GM19397 (cell line): ENCODE data around the gene LRRC43.
"Not testable (repeated sequence)": the region's sequence is repeated elsewhere in the genome, so short reads cannot be mapped to it uniquely, and the experiment has no call there.

Experiments used
- ATAC-seq: cut with Tn5 transposase; IDR thresholded peaks from one replicate; pipeline ENCODE4 v1.9.1; 2021; ENCODE audit warnings: mild to moderate bottlenecking, moderate library complexity; ENCODE audit not compliant: unreplicated experiment

Gene LRRC43

DNA sequence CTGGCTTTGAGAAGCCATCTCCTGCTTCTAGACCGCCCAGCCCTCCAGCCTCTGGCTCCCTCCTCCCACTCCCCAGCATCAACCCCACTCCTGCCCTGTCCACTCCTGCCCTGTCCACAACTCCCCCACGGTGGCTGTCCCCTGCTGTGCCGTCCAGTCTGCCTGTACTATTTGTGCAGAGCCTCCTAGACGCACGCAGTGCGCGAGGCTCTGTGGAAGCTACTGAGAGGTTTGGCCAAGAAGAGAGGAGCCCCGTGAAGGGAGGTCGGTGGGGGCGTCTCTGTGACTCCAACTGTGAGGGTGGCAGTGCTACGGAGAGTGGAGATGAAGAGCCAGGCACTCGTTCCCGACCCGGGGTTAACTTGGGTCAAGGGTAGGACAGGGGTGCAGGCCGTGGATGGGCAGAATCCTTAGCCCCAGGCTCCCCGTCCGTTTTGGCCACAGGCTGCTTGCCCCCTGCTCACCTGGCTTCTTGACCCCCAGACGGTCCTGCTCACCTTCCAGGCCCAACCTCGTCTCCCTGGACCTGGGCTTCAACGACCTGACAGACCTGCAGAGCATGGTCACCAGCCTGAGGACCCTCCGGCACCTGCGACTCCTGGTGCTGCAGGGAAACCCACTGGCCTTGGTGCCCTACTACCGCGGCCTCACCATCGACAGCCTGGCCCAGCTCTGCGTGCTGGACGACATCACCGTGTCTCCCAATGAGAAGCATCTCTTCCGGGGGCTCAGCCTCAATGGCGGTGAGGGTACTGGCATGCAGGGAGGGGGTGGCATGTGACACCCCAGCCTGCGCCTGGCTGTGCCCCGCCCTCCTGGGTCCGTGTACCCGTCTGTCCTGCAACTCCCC, 6.9 kb downstream of the LRRC43 start:
- ATAC-seq: no peak

DNA sequence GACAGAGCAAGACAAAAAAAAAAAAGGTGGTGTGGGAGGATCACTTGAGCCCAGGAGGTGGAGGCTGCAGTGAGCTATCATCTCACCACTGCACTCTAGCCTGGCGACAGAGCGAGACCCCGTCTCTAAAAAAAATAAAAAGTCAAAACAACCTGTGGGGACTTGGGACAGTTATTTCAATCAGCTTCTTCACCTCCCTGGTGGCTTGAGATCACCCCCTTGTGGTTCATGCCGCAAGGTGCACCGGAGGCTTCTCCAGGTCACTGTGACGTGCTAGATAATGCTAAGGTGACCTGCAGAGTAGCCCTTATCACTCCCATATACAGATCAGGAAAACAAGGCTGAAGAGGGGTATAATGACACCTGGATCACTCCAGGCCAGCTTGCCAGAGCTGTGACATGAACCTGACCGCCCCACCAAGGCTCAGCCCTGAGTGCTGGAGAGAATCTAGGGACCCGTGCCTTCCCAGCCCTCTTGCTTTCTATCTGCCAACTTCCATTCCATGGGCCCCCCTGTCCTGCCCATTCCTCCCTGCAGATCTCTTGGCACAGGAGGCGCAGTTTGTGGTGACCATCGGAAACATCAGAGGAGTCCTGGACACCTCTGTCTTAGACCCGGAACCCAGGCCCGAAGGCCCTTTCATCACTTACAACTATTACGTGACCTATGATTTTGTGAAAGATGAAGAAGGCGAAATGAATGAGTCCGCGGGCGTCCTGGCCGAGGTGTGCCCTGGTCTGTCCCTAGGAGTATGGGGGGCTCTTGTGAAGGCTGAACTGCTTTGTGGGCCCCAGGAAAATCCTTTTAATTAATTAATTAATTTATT, 8.1 kb downstream of the LRRC43 start:
- ATAC-seq: no peak

DNA sequence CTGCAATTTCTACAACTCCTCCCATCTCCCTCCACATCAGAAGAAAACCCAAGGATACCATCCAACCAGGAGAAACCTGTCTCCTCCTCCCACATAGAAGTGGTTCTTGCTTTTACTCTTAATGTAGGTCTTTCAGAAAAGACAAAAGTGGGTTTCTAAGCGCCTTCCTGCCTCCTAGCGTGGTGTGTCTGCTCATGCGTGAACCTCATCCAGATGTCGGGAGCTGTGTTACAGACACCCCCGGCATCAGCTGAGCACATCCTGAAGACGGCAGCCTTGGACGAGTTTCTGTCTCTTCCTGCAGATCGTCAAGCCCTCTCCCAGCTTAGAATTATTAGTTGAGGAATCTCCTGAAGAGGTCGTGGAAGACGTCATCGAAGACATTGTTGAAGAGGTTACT, 9.5 kb downstream of the LRRC43 start:
- no peak for ATAC-seq

DNA sequence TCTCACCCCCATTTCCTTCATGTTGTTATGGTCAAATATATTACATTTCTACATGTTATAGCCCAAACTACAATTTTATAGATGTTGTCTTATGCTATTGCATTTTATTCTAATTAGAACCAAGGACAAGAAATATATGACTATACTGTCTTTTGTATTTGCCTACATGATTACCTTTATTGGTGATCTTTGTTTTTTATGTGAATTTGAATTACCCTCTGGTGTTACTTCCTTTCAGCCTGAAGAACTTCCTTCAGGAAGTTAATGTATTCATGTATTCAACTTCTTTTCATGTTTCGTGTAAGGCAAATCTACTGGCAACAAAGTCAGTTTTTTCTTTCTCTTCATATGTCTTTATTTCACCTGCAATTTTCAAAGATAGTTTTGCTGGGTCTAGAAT, 11.9 kb downstream of the LRRC43 start:
- ATAC-seq: no peak

DNA sequence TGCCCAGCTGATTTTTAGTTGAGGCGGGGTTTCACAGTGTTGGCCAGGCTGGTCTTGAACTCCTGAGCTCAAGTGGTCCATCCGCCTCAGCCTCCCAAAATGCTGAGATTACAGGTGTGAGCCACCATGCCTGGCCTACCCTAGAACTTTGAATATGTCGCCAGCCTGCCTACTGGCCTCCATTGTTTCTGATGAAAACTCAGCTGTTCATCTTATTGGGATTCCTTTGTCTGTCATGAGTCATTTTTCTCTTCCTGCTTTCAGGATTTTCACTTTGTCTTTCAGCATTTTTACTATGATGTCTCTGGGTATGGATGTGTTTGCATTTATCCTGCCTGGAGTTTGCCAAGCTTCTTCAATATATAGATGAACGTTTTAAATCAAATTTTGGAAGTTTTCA, 12.5 kb downstream of the LRRC43 start:
- no peak for ATAC-seq

DNA sequence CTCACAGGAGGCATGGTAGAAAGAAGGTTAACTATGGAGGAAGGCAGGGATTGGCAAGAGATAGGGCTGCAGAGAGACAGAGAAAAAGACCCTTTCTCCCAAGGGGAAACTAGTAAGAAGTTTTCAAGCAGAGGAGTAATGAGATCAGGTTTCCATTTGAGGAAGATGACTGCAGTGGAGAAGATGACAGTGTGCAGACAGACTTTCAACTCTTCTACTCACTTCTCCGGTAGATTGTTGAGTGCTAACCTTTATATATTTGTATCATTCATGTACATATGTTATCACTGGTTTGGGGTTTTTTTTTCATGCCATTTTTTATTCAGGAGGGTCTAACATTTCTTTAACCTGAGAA, 14.7 kb downstream of the LRRC43 start:
- ATAC-seq: no peak

DNA sequence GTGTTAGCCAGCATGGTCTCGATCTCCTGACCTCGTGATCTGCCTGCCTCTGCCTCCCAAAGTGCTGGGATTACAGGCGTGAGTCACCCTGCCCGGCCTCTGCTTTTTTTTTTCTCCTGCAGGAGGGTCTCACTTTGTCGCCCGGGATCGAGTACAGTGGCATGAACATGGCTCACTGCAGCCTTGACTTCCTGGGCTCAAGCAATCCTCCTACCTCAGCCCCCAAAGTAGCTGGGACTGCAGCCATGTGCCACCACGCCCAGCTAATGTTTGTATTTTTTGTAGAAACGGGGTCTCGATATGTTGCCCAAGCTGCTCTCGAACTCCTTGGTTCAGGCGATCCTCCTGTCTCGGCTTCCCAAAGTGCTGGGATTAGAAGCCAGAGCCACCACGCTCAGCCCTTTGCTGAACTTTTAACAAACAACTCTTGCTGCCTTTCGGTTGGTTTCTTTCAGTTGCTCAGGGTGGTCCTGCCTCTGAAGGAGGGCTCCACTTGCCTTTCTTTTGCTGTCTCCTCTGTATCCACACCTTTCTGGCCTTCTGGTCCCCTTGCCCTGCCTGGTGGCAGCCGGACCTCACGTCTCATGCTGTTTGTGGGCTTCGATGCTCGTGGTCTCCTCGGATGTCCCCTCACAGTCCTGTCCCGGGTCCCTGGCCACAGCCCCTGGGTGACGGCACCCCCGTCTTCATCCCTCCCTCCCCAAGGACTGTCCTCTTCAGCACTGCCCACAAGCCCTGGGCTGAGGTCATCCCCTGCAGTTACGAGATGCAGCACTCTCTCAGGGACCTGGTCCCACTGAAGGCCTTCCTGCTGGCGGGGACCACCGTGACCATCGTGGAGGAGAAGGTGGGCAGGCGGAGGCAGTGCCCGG, 16.8 kb downstream of the LRRC43 start:
- ATAC-seq: no peak

DNA sequence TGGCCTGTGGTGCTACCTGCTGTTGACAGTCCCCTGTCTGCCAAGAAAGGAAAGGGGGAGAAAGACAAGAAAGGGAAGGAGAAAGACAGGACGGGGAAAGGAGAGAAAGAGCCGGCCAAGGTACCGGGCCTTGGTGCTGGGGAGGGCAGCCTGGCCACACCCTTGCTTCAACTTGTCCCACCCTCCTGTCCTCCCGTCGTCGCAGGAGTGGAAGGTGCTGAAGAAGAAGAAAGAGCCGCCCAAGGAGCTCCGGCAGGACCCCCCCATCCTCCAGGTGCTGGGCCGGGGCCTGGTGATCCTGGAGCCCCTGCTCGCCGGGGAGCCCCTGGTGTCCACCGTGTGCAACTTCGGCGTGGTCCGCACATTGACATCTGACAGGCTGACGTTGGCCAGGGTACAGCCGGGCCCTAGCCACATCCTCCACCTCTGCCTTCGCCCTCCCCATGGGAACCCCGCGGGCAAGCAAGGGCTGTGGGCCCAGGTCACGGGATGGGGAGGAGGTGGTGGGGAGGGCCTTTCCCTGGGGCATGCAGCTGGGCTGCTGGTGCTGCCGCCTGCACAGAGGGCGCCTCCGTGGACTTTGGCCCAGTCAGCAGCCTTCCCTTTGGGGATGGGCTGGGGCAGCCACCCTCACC, 17.7 kb downstream of the LRRC43 start:
- no peak for ATAC-seq

DNA sequence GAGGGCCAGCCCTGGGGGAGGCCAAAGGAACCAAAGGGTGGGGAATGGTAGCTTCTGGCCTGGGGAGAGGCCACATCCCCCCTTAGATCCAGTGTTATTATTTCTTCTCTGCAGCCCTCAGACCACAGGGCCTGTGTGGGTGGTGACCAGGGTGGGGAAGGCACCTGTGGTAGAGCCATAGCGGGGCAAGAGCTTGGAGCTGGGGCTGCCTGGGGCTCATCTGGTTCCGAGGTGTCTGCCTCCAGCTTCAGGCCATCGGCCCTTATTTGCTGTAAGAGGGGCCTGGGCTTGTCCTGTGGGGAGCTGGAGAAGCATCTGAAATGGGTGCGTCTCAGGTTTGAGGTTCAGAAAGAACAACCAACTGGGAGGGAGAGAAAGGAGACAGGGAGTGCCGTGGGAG, 18.5 kb downstream of the LRRC43 start:
- ATAC-seq: no peak

DNA sequence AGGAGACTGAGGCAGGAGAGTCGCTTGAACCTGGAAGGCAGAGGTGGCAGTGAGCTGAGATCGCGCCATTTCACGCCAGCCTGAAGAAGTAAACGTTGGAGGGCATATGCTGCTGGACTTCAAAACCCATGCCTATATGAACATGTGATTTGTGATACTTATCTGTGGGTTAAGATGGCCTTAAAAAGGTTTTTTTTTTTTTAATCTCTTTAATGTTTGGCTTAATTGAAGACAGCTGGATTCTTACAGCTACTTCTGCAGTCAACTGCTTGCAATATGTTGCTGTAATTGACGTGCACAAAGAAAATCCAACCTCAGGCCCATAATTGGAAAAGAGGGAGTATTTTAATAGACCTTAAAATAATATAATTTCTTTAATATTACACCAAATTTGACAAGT, 19.1 kb downstream of the LRRC43 start:
- no peak for ATAC-seq

DNA sequence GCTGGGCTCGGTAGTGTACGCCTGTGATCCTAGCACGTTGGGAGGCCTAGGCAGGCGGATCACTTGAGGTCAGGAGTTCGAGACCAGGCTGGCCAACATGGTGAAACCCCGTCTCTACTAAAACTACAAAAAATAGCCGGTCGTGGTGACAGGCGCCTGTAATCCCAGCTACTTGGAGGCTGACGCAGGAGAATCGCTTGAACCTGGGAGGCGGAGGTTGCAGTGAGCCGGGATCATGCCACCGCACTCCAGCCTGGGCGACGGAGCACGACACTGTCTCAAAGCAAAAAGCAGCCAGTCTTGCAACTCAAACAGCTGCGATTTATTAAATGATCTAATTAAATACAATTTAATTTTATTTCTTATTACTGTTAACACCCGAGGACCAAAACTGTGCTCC, 19.9 kb downstream of the LRRC43 start:
- not testable (repeated sequence) for ATAC-seq

DNA sequence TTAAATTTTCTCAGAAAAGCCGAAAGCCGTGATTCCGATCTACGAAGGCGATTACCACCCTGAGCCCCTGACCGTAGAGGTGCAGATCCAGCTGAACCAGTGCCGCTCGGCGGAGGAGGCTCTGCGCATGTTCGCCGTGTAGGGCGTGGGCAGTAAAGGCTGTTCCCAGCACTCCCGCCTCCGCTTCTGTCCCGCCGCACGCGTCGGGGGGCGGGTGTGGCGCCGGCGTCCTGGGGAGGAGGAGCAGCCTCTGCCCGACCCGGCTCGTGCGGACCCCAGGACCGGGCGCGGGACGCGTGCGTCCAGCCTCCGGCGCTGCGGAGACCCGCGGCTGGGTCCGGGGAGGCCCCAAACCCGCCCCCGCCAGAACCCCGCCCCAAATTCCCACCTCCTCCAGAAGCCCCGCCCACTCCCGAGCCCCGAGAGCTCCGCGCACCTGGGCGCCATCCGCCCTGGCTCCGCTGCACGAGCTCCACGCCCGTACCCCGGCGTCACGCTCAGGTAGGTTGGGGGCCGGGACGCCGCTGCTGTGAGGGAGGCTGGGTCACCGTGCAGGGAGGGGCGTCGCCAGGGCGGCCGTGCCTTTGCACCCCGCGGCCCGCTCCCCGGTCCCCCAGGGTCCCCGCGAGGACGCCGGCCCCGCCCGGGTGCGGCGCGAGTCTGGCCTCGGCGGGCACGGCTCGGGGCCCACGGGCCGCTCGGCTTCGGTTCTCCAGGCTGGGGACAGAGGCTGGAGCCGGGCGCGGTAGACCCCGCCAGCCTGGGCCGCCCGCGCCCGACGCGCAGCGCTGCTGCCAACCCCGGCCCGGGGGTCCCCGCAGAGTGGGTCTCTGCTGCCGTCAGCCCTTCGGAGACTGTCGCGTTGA, 20.6 kb downstream of the LRRC43 start, which contains the start of gene B3GNT4:
Gene B3GNT4, plus strand, starts transcription at position 409 of the 866 bp plus-strand sequence. CDS start 910 bp downstream, outside the sequence.
- no peak for ATAC-seq

DNA sequence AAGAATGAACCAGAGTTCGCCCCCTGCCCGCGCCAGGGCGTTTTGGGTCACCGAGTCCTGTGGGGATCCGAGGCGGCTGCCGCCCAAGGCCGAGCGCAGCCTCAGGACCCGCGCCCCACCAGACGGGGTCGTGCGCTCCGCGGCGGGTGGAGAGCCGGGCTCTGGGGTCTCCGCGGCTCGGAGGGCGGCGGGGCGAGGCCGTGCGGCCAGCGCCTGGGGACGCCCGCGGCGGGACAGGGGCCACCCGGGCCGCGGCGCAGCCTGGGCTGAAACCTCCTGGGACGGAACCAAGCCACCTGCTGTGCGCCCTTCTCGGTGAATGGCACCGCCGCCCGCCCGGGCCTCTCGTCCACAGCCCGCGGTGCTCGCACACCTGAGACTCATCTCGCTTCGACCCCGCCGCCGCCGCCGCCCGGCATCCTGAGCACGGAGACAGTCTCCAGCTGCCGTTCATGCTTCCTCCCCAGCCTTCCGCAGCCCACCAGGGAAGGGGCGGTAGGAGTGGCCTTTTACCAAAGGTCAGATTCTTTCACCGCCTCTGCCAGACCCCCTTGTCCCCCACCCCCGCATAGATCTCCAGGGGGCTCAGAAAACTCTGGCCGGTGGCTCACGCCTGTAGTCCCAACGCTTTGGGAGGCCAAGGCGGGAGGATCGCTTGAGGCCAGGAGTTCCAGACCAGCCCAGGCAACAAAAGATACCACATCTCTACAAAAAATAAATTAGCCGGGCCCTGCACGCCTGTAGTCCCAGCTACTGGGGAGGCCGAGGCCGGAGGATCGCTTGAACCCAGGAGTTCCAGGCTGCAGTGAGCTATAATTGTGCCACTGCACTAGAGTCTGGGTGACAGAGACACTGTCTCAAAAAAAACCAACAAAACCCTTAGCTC, 21.5 kb downstream of the LRRC43 start:
- no peak for ATAC-seq

DNA sequence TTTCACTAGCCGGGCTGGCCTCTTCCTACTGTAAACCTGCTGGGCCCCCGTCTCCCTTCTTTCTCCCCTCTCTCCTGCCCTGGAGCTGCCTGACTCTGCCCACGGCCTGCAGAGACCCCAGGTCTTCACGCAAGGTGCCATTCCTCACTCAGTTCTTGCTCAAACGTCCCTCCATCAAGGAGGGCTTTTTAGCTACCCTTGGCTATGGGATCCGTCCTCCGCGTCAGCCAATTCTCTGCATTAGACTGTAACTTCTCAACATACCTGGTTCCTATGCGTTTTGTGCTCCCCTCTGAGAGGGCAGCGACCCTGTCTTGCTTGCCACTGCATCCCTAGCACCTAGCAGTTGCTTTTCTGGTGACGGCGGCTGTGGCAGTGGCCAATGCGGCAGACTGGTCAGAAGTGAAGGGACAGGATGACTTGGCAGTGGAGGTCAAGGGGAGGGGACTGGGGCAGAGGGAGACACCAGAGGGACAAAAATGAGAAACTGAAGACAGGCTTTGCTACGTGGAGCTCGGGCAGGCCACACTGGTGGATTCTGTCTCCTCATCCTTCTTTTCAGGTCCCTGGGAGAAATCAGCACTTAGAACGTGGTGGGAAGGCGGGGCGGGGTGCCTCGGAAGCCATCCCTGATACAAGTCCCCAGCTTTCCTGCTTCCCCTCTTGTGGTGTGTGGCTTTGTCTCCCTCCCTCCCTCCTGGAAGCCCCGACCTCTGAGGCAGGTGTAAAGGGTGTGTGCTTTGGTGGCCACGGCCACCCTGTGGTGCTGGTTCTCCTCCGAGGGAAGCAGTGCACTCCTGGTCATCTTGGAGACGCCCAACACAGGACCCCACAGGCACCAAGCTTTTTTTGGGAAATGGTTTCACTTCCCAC, 22.4 kb downstream of the LRRC43 start:
- ATAC-seq: no peak

DNA sequence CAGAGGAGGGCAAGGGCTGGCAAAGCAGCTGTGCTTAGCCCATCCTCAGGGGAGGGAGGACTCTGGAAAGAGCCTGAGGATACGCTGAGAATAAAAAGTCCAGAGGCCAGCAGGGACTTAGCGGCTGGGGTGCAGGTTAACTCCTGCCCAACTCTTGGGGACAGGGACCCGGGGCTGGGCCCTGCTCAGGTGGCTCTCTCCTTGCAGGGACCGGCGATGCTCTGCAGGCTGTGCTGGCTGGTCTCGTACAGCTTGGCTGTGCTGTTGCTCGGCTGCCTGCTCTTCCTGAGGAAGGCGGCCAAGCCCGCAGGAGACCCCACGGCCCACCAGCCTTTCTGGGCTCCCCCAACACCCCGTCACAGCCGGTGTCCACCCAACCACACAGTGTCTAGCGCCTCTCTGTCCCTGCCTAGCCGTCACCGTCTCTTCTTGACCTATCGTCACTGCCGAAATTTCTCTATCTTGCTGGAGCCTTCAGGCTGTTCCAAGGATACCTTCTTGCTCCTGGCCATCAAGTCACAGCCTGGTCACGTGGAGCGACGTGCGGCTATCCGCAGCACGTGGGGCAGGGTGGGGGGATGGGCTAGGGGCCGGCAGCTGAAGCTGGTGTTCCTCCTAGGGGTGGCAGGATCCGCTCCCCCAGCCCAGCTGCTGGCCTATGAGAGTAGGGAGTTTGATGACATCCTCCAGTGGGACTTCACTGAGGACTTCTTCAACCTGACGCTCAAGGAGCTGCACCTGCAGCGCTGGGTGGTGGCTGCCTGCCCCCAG, 23.4 kb downstream of the LRRC43 start:
- no peak for ATAC-seq

DNA sequence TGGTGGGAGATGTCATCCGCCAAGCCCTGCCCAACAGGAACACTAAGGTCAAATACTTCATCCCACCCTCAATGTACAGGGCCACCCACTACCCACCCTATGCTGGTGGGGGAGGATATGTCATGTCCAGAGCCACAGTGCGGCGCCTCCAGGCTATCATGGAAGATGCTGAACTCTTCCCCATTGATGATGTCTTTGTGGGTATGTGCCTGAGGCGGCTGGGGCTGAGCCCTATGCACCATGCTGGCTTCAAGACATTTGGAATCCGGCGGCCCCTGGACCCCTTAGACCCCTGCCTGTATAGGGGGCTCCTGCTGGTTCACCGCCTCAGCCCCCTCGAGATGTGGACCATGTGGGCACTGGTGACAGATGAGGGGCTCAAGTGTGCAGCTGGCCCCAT, 24.1 kb downstream of the LRRC43 start:
- no peak for ATAC-seq

DNA sequence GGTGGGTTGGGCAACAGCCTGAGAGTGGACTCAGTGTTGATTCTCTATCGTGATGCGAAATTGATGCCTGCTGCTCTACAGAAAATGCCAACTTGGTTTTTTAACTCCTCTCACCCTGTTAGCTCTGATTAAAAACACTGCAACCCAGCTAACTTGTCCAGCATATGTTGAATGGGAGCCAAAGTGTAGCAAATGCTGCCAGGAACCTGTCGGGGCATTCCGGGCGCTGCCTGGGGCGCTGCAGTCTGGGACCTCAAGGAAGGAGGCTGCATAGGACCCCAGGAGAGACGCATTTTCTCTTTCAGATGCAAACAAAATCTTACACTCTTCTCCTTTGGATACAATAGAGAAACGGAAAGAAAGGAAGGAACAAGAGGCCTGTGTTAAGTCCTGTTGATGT, 24.5 kb downstream of the LRRC43 start:
- no peak for ATAC-seq
